ES-I3 (cell line): ENCODE results near the gene IPO7.
"Not testable (repeated sequence)": the region's sequence is repeated elsewhere in the genome, so short reads cannot be mapped to it uniquely, and the experiment has no call there.

Experiments
- H3K36me3 ChIP-seq: 2 replicates; pipeline ENCODE4 v1.6.1; 2013; ENCODE audit warnings: mild to moderate bottlenecking, low read length, control low read depth, moderate library complexity; ENCODE audit not compliant: insufficient read depth
- H3K4me1 ChIP-seq: 2 replicates; pipeline ENCODE4 v1.6.1; 2013; ENCODE audit warnings: mild to moderate bottlenecking, control low read depth, low read length; ENCODE audit not compliant: insufficient read depth
- H3K9ac ChIP-seq: 2 replicates; pipeline ENCODE4 v1.6.1; 2013; ENCODE audit warnings: low read depth, mild to moderate bottlenecking, low read length, moderate library complexity
- H3K9me3 ChIP-seq: 2 replicates; pipeline ENCODE4 v1.6.1; 2013; ENCODE audit warnings: mild to moderate bottlenecking, low read length, moderate library complexity; ENCODE audit not compliant: control insufficient read depth, insufficient read depth

Gene IPO7

DNA sequence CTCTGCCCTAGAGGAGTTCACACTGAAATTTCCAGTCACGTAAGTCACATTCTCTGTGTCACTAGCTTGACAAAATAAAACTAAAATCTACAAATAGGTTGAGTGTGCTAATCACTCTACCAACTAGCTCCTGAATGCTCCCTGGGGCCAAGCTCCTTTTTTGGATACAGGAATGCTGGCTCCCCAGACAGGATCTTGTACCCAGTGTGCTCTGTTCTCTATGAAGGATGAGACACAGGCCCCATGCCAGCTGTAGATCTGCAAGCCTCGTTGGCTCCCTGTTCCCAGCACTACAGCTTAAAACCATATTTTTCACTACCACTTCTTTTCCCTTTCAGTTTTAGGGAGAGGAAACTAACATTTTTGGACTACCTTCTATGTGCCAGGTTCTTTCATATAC is 3.7 kb upstream of the IPO7 start:
- H3K36me3 ChIP-seq = no peaks in the 10 kb centered on the region
- H3K9ac ChIP-seq = no peak overlapping the region
- no peaks in the 10 kb centered on the region for H3K9me3 ChIP-seq
- no peaks in the 10 kb centered on the region for H3K4me1 ChIP-seq

DNA sequence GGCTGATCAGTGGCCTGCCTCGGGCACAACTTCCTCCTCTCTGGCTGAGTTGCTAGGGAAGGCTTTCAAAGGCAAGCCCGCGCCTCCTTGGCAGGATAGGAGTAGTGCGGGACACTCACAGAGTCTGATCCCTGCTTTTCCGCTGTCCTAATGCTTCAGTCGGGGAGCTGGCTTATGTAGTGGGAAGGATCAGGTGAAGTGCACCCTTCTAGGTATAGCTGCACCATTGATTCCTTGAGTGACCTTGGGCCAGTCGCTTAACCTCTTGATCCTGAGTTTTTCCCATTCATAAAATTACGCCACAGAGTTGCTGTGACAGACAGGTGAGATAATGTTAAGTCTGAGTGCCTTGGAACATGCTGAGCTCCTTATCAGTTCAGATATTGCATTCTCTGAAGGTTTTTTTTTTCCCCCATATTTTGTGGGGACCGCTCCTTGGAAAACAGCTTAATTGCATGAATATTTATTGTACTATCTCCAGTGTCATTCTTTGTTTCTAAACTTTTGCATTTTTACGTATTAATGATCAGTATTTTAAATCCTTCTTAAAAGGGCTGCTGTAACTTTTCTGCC is 961 bp downstream of the IPO7 start:
- Histone ChIP-seq H3K9me3 (no peaks in the 10 kb centered on the region), H3K36me3 (peaks cover 3% of the 10 kb centered on the region; the same call in 1 of the 2 replicates), H3K9ac (peak overlapping the region; percentile 99), H3K4me1 (no peaks in the 10 kb centered on the region)

DNA sequence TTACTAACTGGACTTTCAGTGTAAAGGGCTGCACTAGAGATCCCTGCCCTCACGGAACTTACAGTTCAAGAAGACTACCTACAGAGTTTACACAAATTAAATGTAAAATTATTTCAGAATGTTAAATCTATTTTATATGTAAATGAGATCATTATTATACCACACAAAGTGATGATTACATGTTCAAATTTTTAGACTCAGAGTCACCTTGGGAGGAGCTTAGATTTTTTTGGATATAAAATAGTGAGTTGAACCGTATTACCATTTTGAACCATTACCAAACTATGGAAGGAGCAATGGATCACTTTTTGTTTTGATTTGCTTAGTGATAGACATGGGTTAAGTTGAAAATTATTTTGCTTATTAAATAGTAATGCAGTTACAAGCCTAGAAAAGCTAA is 1.6 kb downstream of the IPO7 start:
- no peaks in the 10 kb centered on the region for H3K4me1 ChIP-seq
- H3K9me3 ChIP-seq = no peaks in the 10 kb centered on the region
- H3K36me3 ChIP-seq = peaks cover 3% of the 10 kb centered on the region; the same call in 1 of the 2 replicates
- H3K9ac ChIP-seq = peak overlapping the region; percentile 99; the same call in 1 of the 2 replicates

DNA sequence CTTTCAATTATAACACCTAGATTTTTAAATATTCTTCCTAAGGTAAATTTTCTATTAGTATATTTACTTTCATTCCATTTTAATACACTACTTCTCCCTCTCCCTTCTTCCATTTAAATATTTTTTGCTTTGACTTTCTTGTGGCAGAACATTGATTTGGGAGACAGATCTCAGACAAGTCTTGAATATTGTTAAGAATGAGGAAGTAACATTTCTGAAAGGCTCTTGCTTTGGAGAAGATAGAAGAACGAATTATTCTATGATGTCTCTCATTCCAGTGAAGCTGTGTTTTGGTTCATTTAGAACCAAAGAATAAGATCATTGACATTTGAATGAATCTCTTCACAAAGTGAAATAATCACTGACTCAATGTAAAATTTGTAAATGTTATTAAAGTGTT is 2.4 kb downstream of the IPO7 start:
- Histone ChIP-seq H3K4me1 (no peaks in the 10 kb centered on the region), H3K36me3 (peaks cover 3% of the 10 kb centered on the region; the same call in 1 of the 2 replicates), H3K9ac (no peak overlapping the region; the same call in 1 of the 2 replicates), H3K9me3 (no peaks in the 10 kb centered on the region)

DNA sequence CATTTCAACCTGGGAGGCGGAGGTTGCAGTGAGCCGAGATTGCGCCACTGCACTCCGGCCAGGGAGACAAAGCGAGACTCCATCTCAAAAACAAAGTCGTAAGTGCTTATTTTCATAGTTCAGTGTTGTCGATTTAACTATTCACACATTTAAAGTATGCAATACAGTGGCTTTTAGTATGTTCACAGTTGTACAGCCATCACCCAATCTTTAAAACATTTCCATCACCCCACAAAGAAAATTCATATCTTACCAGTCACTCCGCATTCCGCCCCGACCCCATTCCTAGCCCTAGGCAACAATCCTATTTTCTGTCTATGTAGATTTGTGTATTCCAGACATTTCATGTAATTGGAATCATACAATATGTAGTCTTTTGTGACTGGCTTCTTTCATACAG is 11.9 kb downstream of the IPO7 start:
- Histone ChIP-seq H3K36me3 (no peaks in the 10 kb centered on the region; the same call in 1 of the 2 replicates), H3K9ac (no peak overlapping the region), H3K9me3 (no peaks in the 10 kb centered on the region), H3K4me1 (peaks cover 12% of the 10 kb centered on the region; the same call in 1 of the 2 replicates)

DNA sequence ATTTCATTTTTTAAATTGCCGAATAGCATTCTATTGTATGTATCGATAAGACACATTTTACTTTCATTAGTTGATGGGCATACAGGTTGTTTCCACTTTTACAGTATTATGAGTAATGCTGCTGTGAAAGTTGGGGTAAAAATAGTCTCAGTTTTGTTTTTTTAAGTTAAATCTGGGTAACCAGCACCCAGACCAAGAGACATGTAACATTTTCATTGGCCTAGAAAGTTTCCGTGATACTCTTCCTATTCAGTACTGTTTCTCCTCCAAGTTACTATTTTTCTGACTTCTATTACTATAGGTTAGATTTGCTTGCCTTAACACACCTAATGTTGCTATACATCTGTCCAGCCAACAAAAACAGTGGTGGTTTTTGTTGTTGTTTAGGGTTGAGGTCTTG is 12.3 kb downstream of the IPO7 start:
- no peaks in the 10 kb centered on the region for H3K9me3 ChIP-seq
- peaks cover 12% of the 10 kb centered on the region; the same call in 1 of the 2 replicates for H3K4me1 ChIP-seq
- H3K36me3 ChIP-seq = no peaks in the 10 kb centered on the region; the same call in 1 of the 2 replicates
- H3K9ac ChIP-seq = no peak overlapping the region

DNA sequence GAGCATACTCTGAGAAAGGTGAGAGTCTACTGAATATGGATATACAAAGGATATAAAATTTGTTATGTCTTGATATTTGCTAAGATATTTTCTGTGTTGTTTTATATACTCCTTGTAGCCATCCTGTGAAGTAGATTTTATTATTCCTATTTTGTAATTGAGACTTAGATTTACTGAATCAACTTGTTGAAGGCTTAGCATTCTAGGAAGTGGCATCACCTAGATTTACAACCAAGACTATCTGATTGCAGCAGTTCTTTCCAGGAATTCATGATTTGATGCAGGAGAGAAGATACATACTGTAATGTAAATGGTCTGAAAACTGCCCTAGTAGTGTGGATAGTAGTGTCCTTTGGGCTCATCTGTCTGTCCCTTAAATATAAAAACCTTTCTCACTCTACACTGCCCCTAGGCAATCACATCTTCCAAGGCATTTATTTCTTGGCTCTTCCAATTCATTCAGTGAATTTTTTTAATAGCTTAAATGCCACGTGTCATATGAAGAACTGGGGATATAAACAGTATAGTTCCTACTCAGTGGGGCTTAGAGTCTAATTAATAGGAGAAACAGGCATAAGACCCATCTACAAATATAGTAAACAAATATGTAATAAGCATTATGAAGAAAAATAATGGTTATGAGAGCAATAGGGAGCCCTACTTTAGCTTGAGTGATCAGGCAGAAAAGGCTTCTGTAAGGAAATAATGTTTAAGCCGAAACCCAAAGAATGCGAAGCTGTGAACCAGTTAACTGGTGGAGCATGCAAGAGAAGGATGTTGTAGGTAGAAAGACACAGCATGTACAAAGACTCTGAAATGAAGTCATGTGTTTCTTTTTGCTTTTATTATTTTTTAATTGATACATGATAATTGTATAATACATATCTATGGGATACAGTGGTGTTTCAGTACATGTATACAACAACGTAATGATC is 13.6 kb downstream of the IPO7 start:
- Histone ChIP-seq H3K9me3 (no peaks in the 10 kb centered on the region), H3K9ac (no peak overlapping the region), H3K36me3 (peaks cover 3% of the 10 kb centered on the region; the same call in 1 of the 2 replicates), H3K4me1 (peaks cover 12% of the 10 kb centered on the region; the same call in 1 of the 2 replicates)

DNA sequence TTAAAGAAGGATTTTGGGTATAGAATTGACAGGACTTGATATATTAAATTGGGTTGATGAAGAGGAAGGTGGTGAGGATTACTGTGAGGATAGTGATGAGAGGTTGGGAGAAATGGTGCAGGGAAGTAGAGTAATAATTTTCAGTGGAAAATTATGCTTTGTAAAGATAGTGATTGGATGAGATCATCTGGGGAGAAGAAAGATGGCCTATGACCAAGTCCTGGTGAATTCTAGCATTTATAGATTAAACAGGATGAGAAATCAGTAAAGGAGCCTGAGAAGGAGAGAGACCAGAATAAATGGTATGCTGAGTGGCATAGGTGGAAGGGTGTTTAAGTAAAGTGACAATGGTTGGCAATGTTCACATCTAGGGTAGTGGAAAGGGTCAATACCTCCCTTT is 15.0 kb downstream of the IPO7 start:
- H3K4me1 ChIP-seq = peaks cover 12% of the 10 kb centered on the region; the same call in 1 of the 2 replicates
- no peak overlapping the region for H3K9ac ChIP-seq
- H3K36me3 ChIP-seq = 0 out of 2 replicates have a peak, but pooled peaks cover 6% of the 10 kb centered on the region
- no peaks in the 10 kb centered on the region for H3K9me3 ChIP-seq

DNA sequence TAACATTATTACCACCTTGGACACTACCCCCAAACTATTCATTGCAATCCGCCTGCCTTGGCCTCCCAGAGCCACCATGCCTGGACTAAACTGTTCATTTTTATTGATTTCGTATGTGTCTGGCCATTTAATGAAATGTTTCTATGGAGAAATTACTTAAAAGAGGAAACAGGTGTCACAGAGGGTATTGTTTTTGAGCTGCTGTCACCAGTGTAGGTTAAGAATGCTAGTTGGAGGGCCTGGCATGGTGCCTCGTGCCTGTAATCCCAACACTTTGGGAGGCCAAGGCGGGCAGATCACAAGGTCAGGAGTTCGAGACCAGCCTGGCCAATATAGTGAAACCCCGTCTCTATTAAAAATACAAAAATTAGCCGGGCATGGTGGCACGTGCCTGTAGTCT is 17.4 kb downstream of the IPO7 start:
- H3K4me1 ChIP-seq, H3K9ac ChIP-seq, H3K36me3 ChIP-seq, H3K9me3 ChIP-seq: not testable (repeated sequence)

DNA sequence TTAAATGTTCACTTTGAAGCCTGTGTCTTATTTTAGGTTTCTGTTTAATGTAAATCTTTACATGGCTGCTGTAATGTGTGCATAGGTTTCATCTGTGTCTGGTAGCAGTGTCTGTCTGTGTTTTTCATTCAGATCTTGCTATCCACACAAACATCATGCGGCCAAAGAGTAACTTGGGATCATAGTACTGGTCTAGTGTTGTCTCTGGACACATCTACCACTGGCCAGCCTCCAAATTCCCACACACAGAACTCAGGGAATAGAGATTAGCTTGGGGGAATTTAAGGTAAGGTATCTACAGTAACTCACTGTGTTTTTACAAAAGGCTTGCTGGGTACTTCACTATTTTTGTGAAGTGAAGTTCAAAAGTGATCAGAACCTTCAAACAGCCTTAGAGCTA is 44.3 kb downstream of the IPO7 start:
- Histone ChIP-seq H3K36me3 (peaks cover 28% of the 10 kb centered on the region), H3K4me1 (no peaks in the 10 kb centered on the region), H3K9ac (no peak overlapping the region), H3K9me3 (no peaks in the 10 kb centered on the region)

DNA sequence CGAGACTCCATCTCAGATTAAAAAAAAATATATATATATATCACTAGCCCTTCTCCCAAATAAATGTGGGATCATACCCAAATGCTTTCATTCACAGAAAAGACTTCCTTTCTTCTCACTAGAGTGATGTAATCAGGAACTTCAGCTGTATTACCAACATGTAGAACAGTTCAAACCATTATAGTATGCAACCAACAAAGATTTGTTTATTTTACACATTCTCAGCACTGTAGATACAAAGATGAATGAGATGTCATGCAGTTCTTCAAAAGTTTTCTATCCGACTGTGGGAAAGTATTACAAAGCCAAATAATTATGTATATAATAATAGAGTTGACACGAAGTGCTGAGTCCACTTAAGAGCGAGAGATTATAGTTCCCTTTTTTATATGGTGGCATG is 54.2 kb downstream of the IPO7 start:
- Histone ChIP-seq H3K9me3 (no peaks in the 10 kb centered on the region), H3K36me3 (peaks cover 22% of the 10 kb centered on the region), H3K4me1 (no peaks in the 10 kb centered on the region), H3K9ac (no peak overlapping the region)

DNA sequence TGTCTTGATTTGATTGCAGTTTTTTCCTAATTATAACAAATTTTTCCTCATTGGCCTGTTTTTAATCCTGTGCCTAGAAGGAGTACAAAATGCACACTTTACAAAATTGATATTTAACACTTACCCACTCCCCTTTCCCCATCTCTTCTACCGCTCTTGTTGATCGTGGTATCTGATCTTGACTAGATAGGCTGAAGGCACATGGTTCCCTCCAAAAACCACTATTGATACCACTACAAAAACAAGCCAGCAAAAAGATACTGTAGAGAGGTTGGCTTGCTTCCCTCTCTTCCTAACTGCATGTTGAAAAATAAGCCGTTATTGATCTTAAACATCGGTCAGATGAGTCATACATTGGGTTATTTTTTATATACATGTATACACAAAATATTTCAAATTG is 61.8 kb downstream of the IPO7 start:
- H3K4me1 ChIP-seq = no peaks in the 10 kb centered on the region
- H3K9me3 ChIP-seq = 0 out of 2 replicates have a peak, but pooled peaks cover under 1% of the 10 kb centered on the region
- no peak overlapping the region for H3K9ac ChIP-seq
- peaks cover 2% of the 10 kb centered on the region; the same call in 1 of the 2 replicates for H3K36me3 ChIP-seq

DNA sequence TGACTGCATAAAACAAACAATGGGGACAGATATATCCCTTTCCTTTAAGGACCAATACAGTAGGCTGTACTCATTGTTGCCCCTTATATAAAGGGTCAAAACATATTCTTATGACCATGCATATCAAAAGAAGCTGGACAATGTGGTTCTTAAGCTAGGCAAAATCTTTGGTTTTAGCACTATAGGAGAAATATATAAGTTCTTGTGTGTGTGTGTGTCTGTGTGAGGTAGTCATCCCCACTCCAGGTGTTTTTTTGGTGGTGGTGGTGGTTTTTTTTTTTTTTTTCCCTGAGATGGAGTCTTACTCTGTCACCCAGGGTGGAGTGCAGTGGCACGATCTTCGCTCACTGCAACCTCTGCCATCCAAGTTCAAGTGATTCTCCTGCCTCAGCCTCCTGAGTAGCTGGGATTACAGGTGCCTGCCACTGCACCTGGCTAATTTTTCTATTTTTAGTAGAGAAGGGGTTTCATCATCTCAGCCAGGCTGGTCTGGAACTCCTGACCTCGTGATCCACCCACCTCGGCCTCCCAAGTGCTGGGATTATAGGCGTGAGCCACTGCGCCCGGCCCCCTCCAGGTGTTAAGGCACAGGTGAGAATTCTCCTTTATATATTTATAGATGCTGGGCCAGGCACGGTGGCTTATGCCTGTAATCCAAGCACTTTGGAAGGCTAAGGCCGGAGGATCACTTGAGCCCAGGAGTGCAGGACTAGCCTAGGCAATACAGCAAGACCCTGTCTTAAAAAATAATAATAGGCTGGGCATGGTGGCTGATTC is 64.3 kb downstream of the IPO7 start:
- Histone ChIP-seq H3K9ac (no peak overlapping the region), H3K4me1 (no peaks in the 10 kb centered on the region), H3K9me3 (peaks cover 4% of the 10 kb centered on the region; the same call in 1 of the 2 replicates), H3K36me3 (no peaks in the 10 kb centered on the region)

DNA sequence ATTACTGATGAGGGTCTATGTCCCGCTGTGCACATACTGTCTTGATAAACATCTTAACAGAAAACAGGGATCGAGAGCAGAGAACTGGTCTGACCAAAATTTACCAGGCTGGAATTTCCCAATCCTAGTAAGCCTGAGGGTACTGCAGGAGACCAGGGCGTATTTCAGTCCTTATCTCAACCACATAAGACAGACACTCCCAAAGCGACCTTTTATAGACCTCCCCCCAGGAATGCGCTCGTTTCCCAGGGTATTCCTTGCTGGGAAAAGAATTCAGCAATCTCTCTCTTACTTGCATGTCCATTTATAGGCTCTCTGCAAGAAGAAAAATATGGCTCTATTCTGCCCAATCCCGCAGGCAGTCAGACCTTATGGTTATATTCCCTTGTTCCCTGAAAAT is 67.6 kb downstream of the IPO7 start:
- H3K36me3 ChIP-seq, H3K4me1 ChIP-seq, H3K9ac ChIP-seq, H3K9me3 ChIP-seq: not testable (repeated sequence)
